BJ (cell line): ENCODE measurements around the gene CLEC16A. TPM values are rescaled to one million over a fixed set of nuclear protein-coding genes. Genes with fewer than 3 reads are reported as not detected.

Source experiments
- CTCF ChIA-PET: fragments of 350-600 bp; formaldehyde crosslinking; extraction: SDS; loops from one replicate; lab custom pipeline; 2021; ENCODE audit warnings: antibody characterized with exemption, inconsistent platforms; lab: Yijun Ruan, JAX
- POLR2A ChIA-PET: fragments of 300-600 bp; sonication (Branson Sonifier 250); formaldehyde crosslinking; extraction: SDS; loops from one replicate; lab custom pipeline; 2021; ENCODE audit warnings: antibody characterized with exemption; lab: Charles Lee
- DNase-seq: peaks from one replicate; pipeline ENCODE4 v3.0.0-alpha.2; 2011; ENCODE audit warnings: low read depth
- H3K27me3 ChIP-seq: 2 replicates; pipeline ENCODE4 v1.6.0; 2011; ENCODE audit warnings: low read length; ENCODE audit not compliant: control insufficient read depth, insufficient read depth
- H3K36me3 ChIP-seq: 2 replicates; pipeline ENCODE4 v1.5.1; 2011; ENCODE audit warnings: low read length; ENCODE audit not compliant: control insufficient read depth, insufficient read depth
- H3K4me3 ChIP-seq: 2 replicates; pipeline ENCODE4 v1.5.1; 2011; ENCODE audit warnings: low read depth, mild to moderate bottlenecking, control low read depth, low read length
- CTCF ChIP-seq: IDR thresholded peaks from 2 replicates; pipeline ENCODE4 v1.5.1; 2011; ENCODE audit warnings: low read depth, mild to moderate bottlenecking, control low read depth, inconsistent platforms, low read length, moderate library complexity; ENCODE audit not compliant: insufficient read depth
- polyA plus RNA-seq: library from polyadenylated mRNA; depleted of rRNA; stranded (reverse); fragments of >200 nt; gene quantifications from 2 replicates; pipeline ENCODE4 v1.2.3, GENCODE V29; 2011

Gene CLEC16A
- polyA plus RNA-seq, 1 experiment, result 8.7 TPM

GRCh38 chr16:11165894-11166665 is 221.7 kb downstream of the CLEC16A start:
- TF ChIP-seq CTCF, result no peak
- peaks cover 4% of the 10 kb centered on the region for H3K36me3 ChIP-seq
- H3K4me3 ChIP-seq, result no peak overlapping the region
- no peak for DNase-seq
- CTCF ChIA-PET, result interaction anchor here (0.5 kb wide), 1 partner anchor 859 kb away, joined by 4 read pairs; no protein-coding TSS in a partner anchor
- H3K27me3 ChIP-seq, result no peaks in the 10 kb centered on the region
- POLR2A ChIA-PET, result no interaction called here

- Histone ChIP-seq H3K36me3 (peaks cover 4% of the 10 kb centered on the region), H3K4me3 (no peak overlapping the region), H3K27me3 (no peaks in the 10 kb centered on the region)
- ChIA-PET CTCF (interaction anchor here (1.4 kb wide), 1 partner anchor 23 kb away, joined by 3 read pairs; no protein-coding TSS in a partner anchor), POLR2A (no interaction called here)
- no peak for DNase-seq
- no peak for TF ChIP-seq CTCF
Observed at GRCh38 chr16:11167581-11167980, 223.2 kb downstream of the CLEC16A start.

GRCh38 chr16:11168386-11169051 is 224.2 kb downstream of the CLEC16A start:
- POLR2A ChIA-PET, result no interaction called here
- TF ChIP-seq CTCF, result no peak
- Histone ChIP-seq H3K4me3 (no peak overlapping the region), H3K36me3 (peaks cover 4% of the 10 kb centered on the region), H3K27me3 (no peaks in the 10 kb centered on the region)
- CTCF ChIA-PET, result interaction anchor here (1.4 kb wide), 1 partner anchor 24 kb away, joined by 3 read pairs; no protein-coding TSS in a partner anchor
- no peak for DNase-seq

- no peaks in the 10 kb centered on the region for H3K27me3 ChIP-seq
- no peak for DNase-seq
- ChIA-PET POLR2A (no interaction called here), CTCF (no interaction called here)
- TF ChIP-seq CTCF, result no peak
- H3K36me3 ChIP-seq, result peaks cover 4% of the 10 kb centered on the region
- no peak overlapping the region for H3K4me3 ChIP-seq
Observed at GRCh38 chr16:11169641-11170040, 225.3 kb downstream of the CLEC16A start.

GRCh38 chr16:11170201-11170600 is 225.8 kb downstream of the CLEC16A start:
- peaks cover 7% of the 10 kb centered on the region for H3K36me3 ChIP-seq
- H3K4me3 ChIP-seq, result no peak overlapping the region
- POLR2A ChIA-PET, result no interaction called here
- CTCF ChIA-PET, result no interaction called here
- no peak for TF ChIP-seq CTCF
- no peaks in the 10 kb centered on the region for H3K27me3 ChIP-seq
- no peak for DNase-seq
